Stimulated activated CD4-positive, alpha-beta T cell treated with anti-CD3 and anti-CD28 coated beads, Interleukin-2, amount 100 ng/mL, for 4 hours (primary cell): ENCODE data around the gene MDM4.
A peak's percentile ranks its signal among the peaks of the same experiment; 100 is the strongest.
"Not testable (repeated sequence)": the region's sequence is repeated elsewhere in the genome, so short reads cannot be mapped to it uniquely, and the experiment has no call there.

Experiments used
- DNase-seq: peaks from one replicate; pipeline ENCODE4 v3.0.0-alpha.2; 2020; ENCODE audit warnings: low read depth

The MDM4 gene

DNA sequence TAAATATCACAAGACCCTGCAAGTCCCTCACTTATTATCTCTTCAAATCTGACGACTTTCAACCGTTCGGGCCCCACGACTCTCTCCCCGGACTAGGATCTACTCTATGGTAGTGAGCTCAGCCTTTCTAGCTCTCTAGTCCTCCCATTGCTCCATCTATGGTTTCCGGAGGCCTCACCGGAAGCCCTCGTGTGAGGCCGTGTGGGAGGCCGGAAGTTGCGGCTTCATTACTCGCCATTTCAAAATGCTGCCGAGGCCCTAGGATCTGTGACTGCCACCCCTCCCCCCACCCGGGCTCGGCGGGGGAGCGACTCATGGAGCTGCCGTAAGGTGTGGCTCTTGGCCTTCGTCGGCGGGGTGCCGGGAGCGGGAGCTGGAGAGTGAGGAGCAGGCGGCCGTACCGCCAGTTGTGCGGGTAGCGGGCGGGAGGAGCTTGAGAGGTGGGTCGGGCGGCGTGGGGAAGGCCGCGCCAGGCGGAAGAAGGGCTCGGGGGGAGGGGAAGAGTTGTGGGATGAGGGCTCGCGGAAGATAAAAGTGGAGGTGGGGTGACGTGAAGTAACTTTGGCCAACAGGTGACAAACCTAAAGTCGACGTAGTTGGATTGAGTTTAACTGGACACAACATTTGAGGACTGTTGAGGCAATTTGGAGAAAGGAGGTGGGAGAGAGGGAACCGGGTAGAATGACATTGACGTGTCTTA lies at the start of gene MDM4:
Gene MDM4 (plus strand): TSS at position 227 of the 700 bp plus-strand sequence. CDS start 9,113 bp downstream, outside the sequence.
- peak; percentile 91 for DNase-seq

GRCh38 chr1:204466416-204467405 lies 49.5 kb upstream of the MDM4 start:
- no peak for DNase-seq

DNA sequence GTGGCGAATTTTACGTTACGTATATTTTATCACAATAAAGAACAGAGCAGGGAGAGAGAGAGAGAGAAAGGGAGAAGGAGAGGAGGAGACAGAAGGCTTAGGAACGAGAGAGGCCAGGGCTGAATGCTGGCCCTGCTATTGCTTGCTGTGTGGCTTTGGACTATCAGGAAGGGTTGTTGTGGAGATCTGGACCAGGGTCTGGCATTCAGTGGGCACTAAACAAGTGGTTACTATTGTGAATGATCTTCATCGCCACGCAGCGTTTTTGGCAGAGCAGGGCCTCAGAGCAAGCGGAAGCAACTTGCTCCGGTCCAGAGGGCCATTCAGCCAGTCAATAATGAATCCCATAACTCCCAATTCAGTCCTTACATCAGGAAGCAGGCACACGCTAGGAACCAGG lies 48.0 kb upstream of the MDM4 start:
- DNase-seq = no peak

- no peak for DNase-seq
Observed at GRCh38 chr1:204468766-204469302, 47.4 kb upstream of the MDM4 start.

GRCh38 chr1:204469304-204469703 lies 46.9 kb upstream of the MDM4 start:
- DNase-seq = no peak

DNA sequence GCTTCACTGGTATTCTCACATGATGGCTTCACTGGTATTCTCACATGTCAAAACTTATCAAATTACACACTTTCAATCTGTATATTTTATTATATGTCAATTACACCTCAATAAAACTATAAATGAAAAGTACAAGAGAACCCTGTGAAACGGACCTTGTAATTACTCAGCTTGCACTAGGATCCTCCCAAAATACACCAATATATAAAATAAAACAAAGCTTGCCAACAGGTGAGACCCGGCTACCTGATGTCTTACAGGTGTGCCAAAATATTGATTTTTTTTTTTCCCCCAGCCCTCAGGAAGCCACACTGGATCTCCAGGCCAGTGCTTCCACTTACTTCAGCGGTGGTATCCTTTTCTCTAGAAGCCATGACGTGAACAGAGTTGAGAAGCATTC lies 44.5 kb upstream of the MDM4 start:
- no peak for DNase-seq

DNA sequence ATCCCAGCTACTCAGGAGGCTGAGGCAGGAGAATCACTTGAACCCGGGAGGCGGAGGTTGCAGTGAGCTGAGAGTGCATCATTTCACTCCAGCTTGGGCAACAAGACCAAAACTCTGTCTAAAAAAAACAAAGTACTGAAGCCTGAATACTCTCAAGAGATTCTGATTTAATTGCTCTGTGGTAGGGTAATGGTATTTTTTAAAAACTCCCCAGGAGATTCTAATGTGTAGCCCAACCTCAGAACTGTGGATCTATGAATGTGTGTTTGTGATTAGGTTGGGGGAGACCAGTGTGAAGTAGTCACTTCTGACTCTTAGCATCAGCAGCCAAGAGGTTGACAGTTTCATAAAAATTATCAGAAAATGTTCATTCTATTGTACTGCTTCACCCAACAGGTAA lies 43.5 kb upstream of the MDM4 start:
- no peak for DNase-seq

DNA sequence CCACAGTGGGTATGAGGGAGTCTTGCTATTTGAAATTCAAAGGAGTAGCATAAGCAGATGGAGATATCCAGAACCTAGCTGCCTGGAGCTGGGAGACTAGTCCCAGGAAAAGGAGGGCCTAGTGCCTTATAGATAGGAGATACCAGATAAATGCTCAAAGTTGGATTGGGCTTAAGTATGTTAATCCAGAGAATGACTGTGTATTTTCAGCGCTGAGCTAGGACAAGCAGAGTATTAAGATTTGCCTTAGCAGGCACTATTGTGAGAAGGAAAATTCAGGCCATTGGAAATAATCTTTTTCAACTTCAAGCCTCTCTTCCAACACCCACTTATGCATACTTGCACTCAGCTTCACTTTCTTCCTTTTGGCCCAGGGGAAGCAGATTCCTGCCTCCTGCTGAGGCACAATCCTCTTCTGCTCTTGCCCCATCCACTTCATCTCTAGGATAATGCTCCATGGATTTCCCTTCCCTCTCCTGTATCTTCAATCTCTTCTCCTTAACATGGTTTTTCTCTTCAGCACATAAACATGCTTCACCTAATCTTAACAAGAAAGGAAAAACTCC lies 42.7 kb upstream of the MDM4 start:
- DNase-seq = no peak

DNA sequence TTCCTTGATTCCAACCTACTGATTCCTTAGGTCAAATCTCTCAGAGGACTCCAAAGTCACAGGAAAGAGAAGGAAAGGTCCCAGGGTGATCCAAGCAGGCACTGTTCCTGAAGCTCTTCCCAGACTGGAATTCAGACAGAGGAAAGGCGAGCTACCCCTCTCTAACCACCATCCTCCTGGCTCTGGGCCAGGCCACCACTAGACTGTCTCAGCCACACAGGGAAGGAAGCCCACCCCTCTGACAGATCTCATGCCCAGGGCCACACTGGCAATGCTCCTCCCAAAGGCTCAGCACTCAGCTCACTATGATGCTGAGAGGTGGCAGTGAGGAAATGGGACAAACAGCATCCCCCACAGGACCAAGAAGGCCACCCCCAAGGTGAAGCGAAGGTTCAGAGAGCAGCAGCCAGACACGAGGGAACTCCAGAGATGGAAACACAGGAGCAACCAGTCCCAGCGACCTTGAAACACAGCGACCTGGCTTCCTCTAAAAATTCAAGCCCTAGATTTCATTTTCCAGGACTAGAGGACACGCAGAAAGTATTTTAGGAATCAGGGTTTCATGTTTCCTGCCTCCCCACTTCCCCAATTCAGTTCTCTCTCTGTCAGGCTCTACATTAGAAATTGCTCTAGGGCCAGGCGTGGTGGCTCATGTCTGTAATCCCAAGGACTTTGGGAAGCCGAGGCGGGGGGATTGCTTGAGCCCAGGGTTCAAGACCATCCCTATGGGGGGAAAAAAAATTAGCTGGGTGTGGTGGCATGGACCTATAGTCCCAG lies 40.4 kb upstream of the MDM4 start:
- DNase-seq = no peak

GRCh38 chr1:204476563-204476962 lies 39.6 kb upstream of the MDM4 start:
- DNase-seq = no peak

- DNase-seq = no peak
Observed at GRCh38 chr1:204477036-204477740, 39.0 kb upstream of the MDM4 start.

DNA sequence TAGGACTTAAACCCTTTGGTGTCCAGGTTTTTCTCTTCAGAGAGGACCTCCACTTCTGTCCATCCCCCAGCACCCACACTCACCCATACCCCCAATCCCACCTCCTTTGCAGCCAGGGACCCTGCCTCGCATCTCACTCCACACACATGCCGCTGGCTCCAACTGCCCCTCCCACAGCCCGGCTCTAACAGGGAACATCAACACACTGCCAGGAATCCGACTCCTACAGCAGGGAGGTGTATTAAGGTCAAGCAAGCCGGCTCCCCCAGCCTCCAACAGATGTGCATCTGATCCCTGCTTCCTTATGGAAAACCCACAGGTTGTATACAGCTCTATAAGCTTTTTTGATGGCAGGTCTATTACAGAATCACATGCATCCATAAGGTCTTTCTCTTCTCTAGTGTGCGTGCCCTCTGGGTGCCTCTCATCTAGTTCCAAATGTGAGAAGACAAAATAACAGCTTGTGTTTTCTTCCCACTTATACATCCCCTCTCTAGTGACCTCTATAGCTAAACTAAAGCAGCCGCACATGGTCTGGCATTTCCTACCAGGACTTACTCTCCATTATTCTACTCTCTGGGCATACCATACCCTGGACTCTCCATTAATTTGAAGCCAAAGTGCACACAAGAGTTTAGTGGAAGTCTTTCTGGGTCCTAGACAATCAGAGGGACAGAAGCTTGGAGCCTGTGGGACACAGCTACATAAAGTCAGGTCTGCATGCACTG lies 37.9 kb upstream of the MDM4 start:
- DNase-seq = no peak

- DNase-seq = no peak
Observed at GRCh38 chr1:204478921-204479320, 37.3 kb upstream of the MDM4 start.

GRCh38 chr1:204479387-204480136 lies 36.6 kb upstream of the MDM4 start:
- DNase-seq = no peak

- no peak for DNase-seq
Observed at GRCh38 chr1:204480515-204480914, 35.7 kb upstream of the MDM4 start.

- no peak for DNase-seq
Observed at GRCh38 chr1:204483791-204484190, 32.4 kb upstream of the MDM4 start.

DNA sequence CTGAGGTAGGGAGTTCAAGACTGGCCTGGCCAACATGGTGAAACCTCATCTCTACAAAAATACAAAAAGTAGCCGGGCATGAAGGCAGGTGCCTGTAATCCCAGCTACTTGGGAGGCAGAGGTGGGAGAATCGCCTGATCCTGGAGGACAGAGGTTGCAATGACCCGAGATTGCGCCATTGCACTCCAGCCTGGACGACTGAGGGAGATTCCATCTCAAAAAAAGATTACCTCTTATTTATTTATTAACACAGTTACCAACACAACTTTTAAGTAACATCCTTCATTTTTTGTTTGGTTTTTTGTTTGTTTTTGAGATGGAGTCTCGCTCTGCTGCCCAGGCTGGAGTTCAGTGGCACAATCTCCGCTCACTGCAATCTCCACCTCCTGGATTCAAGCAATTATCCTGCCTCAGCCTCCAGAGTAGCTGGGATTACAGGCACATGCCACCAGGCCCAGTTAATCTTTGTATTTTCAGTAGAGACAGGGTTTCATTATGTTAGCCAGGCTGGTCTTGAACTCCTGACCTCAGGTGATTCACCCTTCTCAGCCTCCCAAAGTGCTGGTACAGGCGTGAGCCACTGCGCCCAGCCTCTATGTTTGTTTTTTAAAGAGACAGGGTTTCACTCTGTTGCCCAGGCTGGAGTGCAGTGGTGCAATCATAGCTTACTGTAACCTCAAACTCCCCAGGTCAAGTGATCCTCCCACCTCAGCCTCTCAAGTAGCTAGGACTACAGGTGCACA lies 29.5 kb upstream of the MDM4 start:
- DNase-seq = not testable (repeated sequence)

DNA sequence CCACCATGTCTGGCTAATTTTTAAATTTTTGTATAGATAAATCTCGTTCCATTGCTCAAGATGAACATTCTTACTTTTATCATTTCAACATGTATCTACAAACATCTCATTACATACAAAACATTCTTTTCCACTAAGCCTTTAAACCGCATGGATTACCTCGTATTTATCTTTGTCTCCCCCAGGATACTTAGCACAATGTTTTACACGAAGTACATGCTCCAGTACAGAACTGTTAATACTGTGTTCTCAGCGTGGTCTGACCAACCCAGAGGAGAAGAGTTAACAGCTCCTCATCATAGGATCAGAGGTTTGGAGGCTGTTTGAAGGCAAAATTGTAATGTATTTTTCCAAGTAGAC lies 29.0 kb upstream of the MDM4 start:
- DNase-seq = no peak

- DNase-seq = no peak
Observed at GRCh38 chr1:204491655-204492054, 24.6 kb upstream of the MDM4 start.
